ENCODE data around the gene GPC2.
A peak's percentile ranks its signal among the peaks of the same experiment; 100 is the strongest.

The GPC2 gene

GRCh38 chr7:100169147-100169850 is 7.9 kb downstream of the GPC2 start:
- DNase-seq, result no peak

- DNase-seq, result no peak
Observed at GRCh38 chr7:100167912-100168323, 9.3 kb downstream of the GPC2 start.

- DNase-seq, result peak in 1 of 56 donors; percentile 18
Observed at GRCh38 chr7:100166970-100167911, 9.9 kb downstream of the GPC2 start.

GRCh38 chr7:100166317-100166940 is 10.8 kb downstream of the GPC2 start:
- no peak for DNase-seq

GRCh38 chr7:100163871-100164270 is 13.3 kb downstream of the GPC2 start:
- DNase-seq, result no peak

- DNase-seq, result no peak
Observed at GRCh38 chr7:100163006-100163531, 14.1 kb downstream of the GPC2 start.

GRCh38 chr7:100160067-100160466 is 17.1 kb downstream of the GPC2 start:
- DNase-seq, result no peak

GRCh38 chr7:100159099-100159623 is 18.0 kb downstream of the GPC2 start:
- DNase-seq, result no peak

GRCh38 chr7:100158229-100159098 is 18.7 kb downstream of the GPC2 start, which contains the start of gene TRAPPC14:
Gene TRAPPC14, minus strand, starts transcription at chr7:100158723. Its CDS starts 224 bp downstream, at chr7:100158499.
- peak; percentile 4 to 96 (median 82) for DNase-seq

- no peak for DNase-seq
Observed at GRCh38 chr7:100157334-100158228, 19.6 kb downstream of the GPC2 start.

GRCh38 chr7:100157069-100157333 is 20.2 kb downstream of the GPC2 start:
- DNase-seq, result no peak

GRCh38 chr7:100156331-100157068 is 20.7 kb downstream of the GPC2 start:
- DNase-seq, result no peak

- no peak for DNase-seq
Observed at GRCh38 chr7:100155553-100156317, 21.4 kb downstream of the GPC2 start.

- peak in 1 of 56 donors; percentile 6 for DNase-seq
Observed at GRCh38 chr7:100154651-100155491, 22.3 kb downstream of the GPC2 start.

GRCh38 chr7:100153708-100154535 is 23.3 kb downstream of the GPC2 start:
- DNase-seq, result no peak

Measured in nucleus accumbens (tissue), 56 donors.